ENCODE results near the gene BCCIP. TPM values are rescaled to one million over a fixed set of nuclear protein-coding genes. Genes with fewer than 3 reads are reported as not detected.

The BCCIP gene
- total RNA-seq, 2 experiments from 2014 or later = 44.5 to 48.8 TPM

- CTCF ChIA-PET = no interaction called here
- Mint-ChIP-seq H3K27ac (no peak overlapping the region), H3K4me3 (no peak overlapping the region), H3K36me3 (ENCODE audit: low read depth) (peaks cover 24% of the 10 kb centered on the region), H3K4me1 (no peaks in the 10 kb centered on the region), H3K27me3 (no peaks in the 10 kb centered on the region), H3K9me3 (no peaks in the 10 kb centered on the region)
- no peak for DNase-seq
- POLR2A ChIA-PET = no interaction called here
Measured at GRCh38 chr10:125840955-125841354, 17.6 kb downstream of the BCCIP start.

- CTCF ChIA-PET = no interaction called here
Measured at GRCh38 chr10:125843603-125844329, 20.4 kb downstream of the BCCIP start.

GRCh38 chr10:125844751-125845221, 21.4 kb downstream of the BCCIP start:
- H3K36me3 Mint-ChIP-seq (ENCODE audit: low read depth) = peaks cover 11% of the 10 kb centered on the region
- no peak for DNase-seq
- no peak overlapping the region for H3K27ac Mint-ChIP-seq
- ChIA-PET CTCF (no interaction called here), POLR2A (interaction anchor here (0.9 kb wide), 1 partner anchor 22 kb away, joined by 3 read pairs; no protein-coding TSS in a partner anchor)
- H3K27me3 Mint-ChIP-seq = no peaks in the 10 kb centered on the region
- H3K4me1 Mint-ChIP-seq = no peaks in the 10 kb centered on the region
- H3K4me3 Mint-ChIP-seq = no peak overlapping the region
- H3K9me3 Mint-ChIP-seq = no peaks in the 10 kb centered on the region

More at GRCh38 chr10:125843603-125844329, 20.4 kb downstream of the BCCIP start:
- Mint-ChIP-seq H3K4me1 (no peaks in the 10 kb centered on the region), H3K4me3 (no peak overlapping the region), H3K27me3 (no peaks in the 10 kb centered on the region), H3K9me3 (no peaks in the 10 kb centered on the region), H3K36me3 (ENCODE audit: low read depth) (peaks cover 12% of the 10 kb centered on the region), H3K27ac (no peak overlapping the region)
- no peak for DNase-seq
- POLR2A ChIA-PET = no interaction called here

- POLR2A ChIA-PET = no interaction called here
- no peak overlapping the region for H3K27ac Mint-ChIP-seq
- H3K4me3 Mint-ChIP-seq = no peak overlapping the region
- H3K36me3 Mint-ChIP-seq (ENCODE audit: low read depth) = peaks cover 7% of the 10 kb centered on the region
- no peaks in the 10 kb centered on the region for H3K9me3 Mint-ChIP-seq
- H3K4me1 Mint-ChIP-seq = no peaks in the 10 kb centered on the region
- DNase-seq = no peak
- CTCF ChIA-PET = no interaction called here
- no peaks in the 10 kb centered on the region for H3K27me3 Mint-ChIP-seq
Measured at GRCh38 chr10:125845617-125846016, 22.3 kb downstream of the BCCIP start.

- H3K9me3 Mint-ChIP-seq = no peaks in the 10 kb centered on the region
- H3K4me3 Mint-ChIP-seq = no peak overlapping the region
- no peaks in the 10 kb centered on the region for H3K27me3 Mint-ChIP-seq
- no peak overlapping the region for H3K27ac Mint-ChIP-seq
- peaks cover 11% of the 10 kb centered on the region for H3K36me3 Mint-ChIP-seq (ENCODE audit: low read depth)
- DNase-seq = no peak
- H3K4me1 Mint-ChIP-seq = no peaks in the 10 kb centered on the region
- POLR2A ChIA-PET = no interaction called here
- CTCF ChIA-PET = interaction anchor here (1.6 kb wide), 1 partner anchor 19 kb away, joined by 3 read pairs; no protein-coding TSS in a partner anchor
Measured at GRCh38 chr10:125846894-125847293, 23.5 kb downstream of the BCCIP start.

- Mint-ChIP-seq H3K4me1 (no peaks in the 10 kb centered on the region), H3K36me3 (ENCODE audit: low read depth) (peaks cover 10% of the 10 kb centered on the region), H3K9me3 (no peaks in the 10 kb centered on the region), H3K27me3 (no peaks in the 10 kb centered on the region), H3K4me3 (no peak overlapping the region), H3K27ac (no peak overlapping the region)
- CTCF ChIA-PET = no interaction called here
- POLR2A ChIA-PET = interaction anchor here (0.7 kb wide), 1 partner anchor 25 kb away, joined by 3 read pairs; the partner anchor contains the start of genes BCCIP and UROS
- no peak for DNase-seq
Measured at GRCh38 chr10:125848371-125848770, 25.0 kb downstream of the BCCIP start.

GRCh38 chr10:125848857-125849256, 25.5 kb downstream of the BCCIP start:
- CTCF ChIA-PET = no interaction called here
- H3K4me1 Mint-ChIP-seq = no peaks in the 10 kb centered on the region
- no peaks in the 10 kb centered on the region for H3K27me3 Mint-ChIP-seq
- DNase-seq = no peak
- no peak overlapping the region for H3K27ac Mint-ChIP-seq
- POLR2A ChIA-PET = interaction anchor here (0.7 kb wide), 1 partner anchor 26 kb away, joined by 3 read pairs; the partner anchor contains the start of genes BCCIP and UROS
- no peaks in the 10 kb centered on the region for H3K9me3 Mint-ChIP-seq
- H3K4me3 Mint-ChIP-seq = no peak overlapping the region
- H3K36me3 Mint-ChIP-seq (ENCODE audit: low read depth) = peaks cover 13% of the 10 kb centered on the region

- Mint-ChIP-seq H3K36me3 (ENCODE audit: low read depth) (peaks cover 14% of the 10 kb centered on the region), H3K4me3 (no peak overlapping the region), H3K4me1 (no peaks in the 10 kb centered on the region), H3K27me3 (no peaks in the 10 kb centered on the region), H3K27ac (no peak overlapping the region), H3K9me3 (no peaks in the 10 kb centered on the region)
- POLR2A ChIA-PET = no interaction called here
- CTCF ChIA-PET = no interaction called here
- DNase-seq = no peak
Measured at GRCh38 chr10:125849448-125849847, 26.1 kb downstream of the BCCIP start.

GRCh38 chr10:125850766-125851731, 27.7 kb downstream of the BCCIP start:
- no peak overlapping the region for H3K4me3 Mint-ChIP-seq
- POLR2A ChIA-PET = no interaction called here
- no peaks in the 10 kb centered on the region for H3K4me1 Mint-ChIP-seq
- H3K36me3 Mint-ChIP-seq (ENCODE audit: low read depth) = peaks cover 14% of the 10 kb centered on the region
- H3K9me3 Mint-ChIP-seq = no peaks in the 10 kb centered on the region
- DNase-seq = no peak
- CTCF ChIA-PET = interaction anchor here (0.7 to 1.1 kb wide), 2 partner anchors 9 to 19 kb away, joined by 4 to 5 read pairs; no protein-coding TSS in a partner anchor
- H3K27ac Mint-ChIP-seq = no peak overlapping the region
- no peaks in the 10 kb centered on the region for H3K27me3 Mint-ChIP-seq

GRCh38 chr10:125852487-125852886, 29.1 kb downstream of the BCCIP start:
- ChIA-PET CTCF (no interaction called here), POLR2A (no interaction called here)
- no peak for DNase-seq
- Mint-ChIP-seq H3K4me3 (no peak overlapping the region), H3K9me3 (no peaks in the 10 kb centered on the region), H3K36me3 (ENCODE audit: low read depth) (peaks cover 14% of the 10 kb centered on the region), H3K27me3 (no peaks in the 10 kb centered on the region), H3K27ac (no peak overlapping the region), H3K4me1 (no peaks in the 10 kb centered on the region)

- Mint-ChIP-seq H3K4me3 (no peak overlapping the region), H3K4me1 (no peaks in the 10 kb centered on the region), H3K36me3 (ENCODE audit: low read depth) (peaks cover 4% of the 10 kb centered on the region), H3K27ac (no peak overlapping the region), H3K27me3 (no peaks in the 10 kb centered on the region), H3K9me3 (no peaks in the 10 kb centered on the region)
- ChIA-PET POLR2A (no interaction called here), CTCF (no interaction called here)
- DNase-seq = no peak
Measured at GRCh38 chr10:125857185-125857760, 33.9 kb downstream of the BCCIP start.

GRCh38 chr10:125859128-125859817, 35.9 kb downstream of the BCCIP start:
- ChIA-PET POLR2A (no interaction called here), CTCF (interaction anchor here (0.6 kb wide), 1 partner anchor 83 kb away, joined by 3 read pairs; no protein-coding TSS in a partner anchor)
- H3K4me3 Mint-ChIP-seq = no peak overlapping the region
- no peaks in the 10 kb centered on the region for H3K9me3 Mint-ChIP-seq
- no peaks in the 10 kb centered on the region for H3K27me3 Mint-ChIP-seq
- no peaks in the 10 kb centered on the region for H3K36me3 Mint-ChIP-seq (ENCODE audit: low read depth)
- DNase-seq = no peak
- no peaks in the 10 kb centered on the region for H3K4me1 Mint-ChIP-seq
- H3K27ac Mint-ChIP-seq = no peak overlapping the region
